ENCODE results near the gene SEMA4B. TPM values are rescaled to one million over a fixed set of nuclear protein-coding genes. Genes with fewer than 3 reads are reported as not detected.

Gene SEMA4B
- total RNA-seq, 4 donors from 2014 or later = 18.7 to 44.9 (median 41.9) TPM

GRCh38 chr15:90202929-90203328 lies 1.8 kb downstream of the SEMA4B start:
- TF ChIP-seq, protein P1, sequence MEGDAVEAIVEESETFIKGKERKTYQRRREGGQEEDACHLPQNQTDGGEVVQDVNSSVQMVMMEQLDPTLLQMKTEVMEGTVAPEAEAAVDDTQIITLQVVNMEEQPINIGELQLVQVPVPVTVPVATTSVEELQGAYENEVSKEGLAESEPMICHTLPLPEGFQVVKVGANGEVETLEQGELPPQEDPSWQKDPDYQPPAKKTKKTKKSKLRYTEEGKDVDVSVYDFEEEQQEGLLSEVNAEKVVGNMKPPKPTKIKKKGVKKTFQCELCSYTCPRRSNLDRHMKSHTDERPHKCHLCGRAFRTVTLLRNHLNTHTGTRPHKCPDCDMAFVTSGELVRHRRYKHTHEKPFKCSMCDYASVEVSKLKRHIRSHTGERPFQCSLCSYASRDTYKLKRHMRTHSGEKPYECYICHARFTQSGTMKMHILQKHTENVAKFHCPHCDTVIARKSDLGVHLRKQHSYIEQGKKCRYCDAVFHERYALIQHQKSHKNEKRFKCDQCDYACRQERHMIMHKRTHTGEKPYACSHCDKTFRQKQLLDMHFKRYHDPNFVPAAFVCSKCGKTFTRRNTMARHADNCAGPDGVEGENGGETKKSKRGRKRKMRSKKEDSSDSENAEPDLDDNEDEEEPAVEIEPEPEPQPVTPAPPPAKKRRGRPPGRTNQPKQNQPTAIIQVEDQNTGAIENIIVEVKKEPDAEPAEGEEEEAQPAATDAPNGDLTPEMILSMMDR (IDR thresholded peaks at IDR 0.05) = no peak
- no peak for TF ChIP-seq POLR2A (IDR thresholded peaks at IDR 0.05)
- no peak for TF ChIP-seq POLR2AphosphoS5 (IDR thresholded peaks at IDR 0.05)
- no peak for TF ChIP-seq EP300 (IDR thresholded peaks at IDR 0.05)
- H3K27me3 ChIP-seq = no peaks in the 10 kb centered on the region
- WGBS, 2 donors (ENCODE audit: low coverage in 1 of 2) = 56 to 72% methylated on average over 3 to 4 of the region's 4 CpGs
- H3K4me3 ChIP-seq = peak overlapping the region in 1 of 2 donors; percentile 92
- H3K27ac ChIP-seq = peak overlapping the region in 2 of 4 donors; percentile 88 to 92
- H3K36me3 ChIP-seq = peaks cover 0 to 26% of the 10 kb centered on the region in 2 donors
- peaks cover 0 to 82% (median 16%) of the 10 kb centered on the region in 3 donors for H3K4me1 ChIP-seq
- ATAC-seq = no peak
- H3K9me3 ChIP-seq = no peaks in the 10 kb centered on the region

- WGBS, 2 donors (ENCODE audit: low coverage in 1 of 2) = 84 to 100% methylated on average over 3 of the region's 7 CpGs
- Histone ChIP-seq H3K36me3 (peaks cover 0 to 26% of the 10 kb centered on the region in 2 donors), H3K4me1 (peaks cover 0 to 76% (median 16%) of the 10 kb centered on the region in 3 donors), H3K4me3 (peak overlapping the region in 1 of 2 donors; percentile 92), H3K27me3 (no peaks in the 10 kb centered on the region), H3K27ac (peak overlapping the region in 3 of 4 donors; percentile 6 to 92 (median 19)), H3K9me3 (no peaks in the 10 kb centered on the region)
- no peak for ATAC-seq
- TF ChIP-seq, protein P1 (IDR thresholded peaks at IDR 0.05) = no peak
- TF ChIP-seq POLR2A (IDR thresholded peaks at IDR 0.05) (no peak), POLR2AphosphoS5 (IDR thresholded peaks at IDR 0.05) (no peak), EP300 (IDR thresholded peaks at IDR 0.05) (no peak)
These were observed 2.3 kb downstream of the SEMA4B start for GRCh38 chr15:90203473-90203872.

GRCh38 chr15:90203922-90204321 lies 2.8 kb downstream of the SEMA4B start:
- Histone ChIP-seq H3K36me3 (peaks cover 0 to 27% of the 10 kb centered on the region in 2 donors), H3K27me3 (no peaks in the 10 kb centered on the region), H3K4me1 (peaks cover 0 to 72% (median 16%) of the 10 kb centered on the region in 3 donors), H3K9me3 (no peaks in the 10 kb centered on the region), H3K4me3 (peak overlapping the region in 1 of 2 donors; percentile 92), H3K27ac (peak overlapping the region in 3 of 4 donors; percentile 6 to 92 (median 19))
- no peak for TF ChIP-seq POLR2A (IDR thresholded peaks at IDR 0.05)
- TF ChIP-seq EP300 (IDR thresholded peaks at IDR 0.05) = no peak
- TF ChIP-seq, protein P1 (IDR thresholded peaks at IDR 0.05) = no peak
- no peak for TF ChIP-seq POLR2AphosphoS5 (IDR thresholded peaks at IDR 0.05)
- WGBS, 2 donors (ENCODE audit: low coverage in 1 of 2) = 44 to 60% methylated on average over 2 to 5 of the region's 8 CpGs
- ATAC-seq = no peak

DNA sequence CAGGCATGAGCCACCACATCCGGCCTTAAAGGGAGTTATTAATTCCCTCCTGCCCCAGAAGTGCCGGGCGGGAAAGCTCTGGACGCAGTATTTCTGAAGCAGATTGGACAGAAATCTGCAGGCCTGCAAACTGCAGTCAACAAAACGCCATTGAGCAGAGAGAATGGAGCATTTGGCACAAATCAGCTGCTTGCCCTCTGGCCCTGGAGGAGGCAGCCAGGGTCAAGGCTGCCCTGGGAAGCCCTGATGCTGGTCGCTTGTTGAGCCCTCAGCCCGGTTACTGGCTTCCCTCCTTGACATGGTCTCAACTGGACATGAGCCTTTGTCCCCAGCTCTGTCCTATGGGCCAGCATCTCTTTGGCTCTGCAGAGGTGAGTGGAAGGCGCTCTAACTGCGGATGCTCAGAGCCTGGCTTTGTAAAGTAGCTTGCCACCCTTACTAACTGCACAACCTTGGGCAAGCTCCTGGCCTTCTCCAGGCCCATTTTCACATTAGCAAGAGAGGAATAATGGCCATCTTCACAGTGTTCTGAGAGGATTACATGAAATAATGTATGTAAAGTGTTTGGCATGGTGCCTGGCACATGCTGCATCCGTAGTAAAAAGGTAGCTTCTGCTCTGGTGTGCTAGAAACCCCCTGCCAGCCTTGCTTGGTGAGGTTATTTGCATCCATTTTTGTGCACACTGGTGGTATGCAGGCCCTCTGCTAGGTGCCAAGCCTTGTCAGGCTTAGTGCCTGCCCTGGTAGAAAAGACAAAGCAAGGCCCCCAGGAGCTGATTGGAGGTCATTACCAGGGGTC lies 4.1 kb downstream of the SEMA4B start:
- no peaks in the 10 kb centered on the region for H3K27me3 ChIP-seq
- H3K9me3 ChIP-seq = no peaks in the 10 kb centered on the region
- no peak for ATAC-seq
- TF ChIP-seq POLR2AphosphoS5 (IDR thresholded peaks at IDR 0.05) (no peak), POLR2A (IDR thresholded peaks at IDR 0.05) (no peak), EP300 (IDR thresholded peaks at IDR 0.05) (no peak)
- TF ChIP-seq, protein P1 (IDR thresholded peaks at IDR 0.05) = no peak
- WGBS, 2 donors (ENCODE audit: low coverage in 1 of 2) = no CpG with 5 or more reads among the region's 10 CpGs
- no peak overlapping the region for H3K4me3 ChIP-seq
- peaks cover 0 to 39% of the 10 kb centered on the region in 2 donors for H3K36me3 ChIP-seq
- peaks cover 0 to 67% (median 16%) of the 10 kb centered on the region in 3 donors for H3K4me1 ChIP-seq
- H3K27ac ChIP-seq = peak overlapping the region in 2 of 4 donors; percentile 19 to 31
